HG03521 (cell line): ENCODE data around the gene TOP3A.

Experiments used
- ATAC-seq: cut with Tn5 transposase; IDR thresholded peaks from one replicate; pipeline ENCODE4 v1.9.1; 2021; ENCODE audit warnings: mild to moderate bottlenecking, moderate library complexity; ENCODE audit not compliant: unreplicated experiment

The TOP3A gene

GRCh38 chr17:18235743-18236256, 79.0 kb downstream of the TOP3A start:
- no peak for ATAC-seq

GRCh38 chr17:18234853-18235380, 79.9 kb downstream of the TOP3A start:
- ATAC-seq: no peak

DNA sequence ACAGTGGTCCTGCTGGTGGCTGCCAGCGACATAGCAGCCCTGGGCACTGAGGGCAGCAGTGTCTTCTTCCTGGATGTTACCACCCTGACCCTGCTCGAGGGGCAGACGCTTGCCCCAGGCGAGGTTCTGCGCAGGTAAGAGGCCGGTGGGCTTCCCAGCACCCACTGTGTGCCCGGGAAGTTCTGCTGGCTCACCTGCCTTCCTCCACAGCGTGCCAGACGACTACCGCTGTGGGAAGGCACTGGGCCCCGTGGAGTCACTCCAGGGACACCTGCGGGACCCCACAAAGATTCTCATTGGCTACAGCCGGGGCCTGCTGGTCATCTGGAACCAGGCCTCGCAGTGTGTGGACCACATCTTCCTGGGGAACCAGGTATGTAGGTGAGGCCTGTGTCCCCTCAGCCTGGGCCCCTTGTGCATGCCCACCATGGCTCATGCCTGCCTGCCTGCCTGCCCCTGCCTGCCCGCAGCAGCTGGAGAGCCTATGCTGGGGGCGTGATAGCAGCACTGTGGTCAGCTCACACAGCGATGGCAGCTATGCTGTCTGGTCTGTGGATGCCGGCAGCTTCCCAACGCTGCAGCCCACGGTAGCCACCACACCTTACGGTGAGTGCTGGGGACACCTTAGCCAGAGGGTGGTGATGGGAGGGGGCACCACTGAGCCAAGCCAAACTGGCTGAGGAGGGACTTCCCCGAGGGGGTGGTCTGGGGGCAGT, 80.8 kb downstream of the TOP3A start:
- ATAC-seq: no peak

DNA sequence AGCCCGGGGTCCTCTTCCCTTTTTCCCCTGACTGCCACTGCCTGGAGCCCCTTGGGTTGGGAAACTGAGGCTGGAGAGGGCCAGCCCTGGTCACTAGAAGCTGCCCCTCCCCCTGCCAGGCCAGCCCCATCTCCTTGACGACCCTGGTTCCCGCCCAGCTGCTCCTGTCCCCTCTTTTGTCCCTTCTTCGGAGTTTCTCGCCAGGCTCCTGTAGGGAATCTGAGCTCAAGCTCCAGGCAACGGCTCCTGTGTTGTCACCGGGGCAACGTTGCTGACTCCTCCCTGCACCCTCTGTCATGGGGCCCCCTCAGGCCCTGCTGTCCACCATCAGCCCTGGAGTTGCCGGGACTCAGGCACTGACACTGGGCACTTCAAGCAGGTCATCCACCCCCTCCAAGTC, 83.6 kb downstream of the TOP3A start:
- no peak for ATAC-seq

DNA sequence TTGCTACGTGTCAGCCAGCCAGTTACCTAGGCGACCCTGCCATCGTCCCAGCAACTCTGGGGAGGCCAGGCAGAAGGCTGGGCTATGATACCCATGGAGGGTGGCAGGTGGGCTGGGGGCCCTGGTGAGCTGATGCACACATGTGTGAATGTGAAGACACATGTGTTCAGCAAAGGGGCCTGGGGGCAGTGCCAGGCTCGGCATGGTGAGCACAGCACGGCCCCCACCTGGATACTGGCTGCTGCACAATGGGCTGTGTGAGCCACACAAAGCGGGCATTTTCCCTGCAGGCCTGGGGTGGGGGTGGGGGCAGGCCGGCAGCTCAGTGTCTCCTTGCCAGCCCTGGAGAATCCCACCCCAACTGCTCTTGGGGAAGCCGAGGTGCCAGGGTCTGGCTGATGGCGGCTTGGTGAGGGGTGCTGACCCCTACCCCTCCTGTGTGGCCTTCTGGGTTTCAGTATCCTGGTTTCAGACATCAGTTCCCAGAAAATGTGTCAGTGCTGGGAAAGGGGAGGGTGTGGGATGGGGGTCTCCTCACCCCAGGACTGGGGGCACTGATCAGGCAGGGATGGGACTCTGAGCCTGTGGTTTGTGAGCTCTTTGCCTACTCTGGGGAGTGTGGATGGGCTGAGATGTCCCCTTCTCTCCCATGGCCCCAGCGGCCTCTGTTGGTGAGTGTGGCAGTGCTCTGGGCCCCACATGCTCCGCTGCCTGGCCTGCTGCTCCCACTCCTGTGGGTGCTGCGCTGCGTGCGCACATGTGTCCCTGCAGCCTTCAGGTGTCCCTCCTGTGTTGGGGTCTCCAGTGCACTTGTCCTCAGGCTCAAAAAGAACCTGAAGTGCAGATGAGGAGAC, 84.3 kb downstream of the TOP3A start:
- no peak for ATAC-seq

- no peak for ATAC-seq
These were observed 85.0 kb downstream of the TOP3A start for GRCh38 chr17:18229771-18230170.

- no peak for ATAC-seq
These were observed 85.5 kb downstream of the TOP3A start for GRCh38 chr17:18229254-18229653.

DNA sequence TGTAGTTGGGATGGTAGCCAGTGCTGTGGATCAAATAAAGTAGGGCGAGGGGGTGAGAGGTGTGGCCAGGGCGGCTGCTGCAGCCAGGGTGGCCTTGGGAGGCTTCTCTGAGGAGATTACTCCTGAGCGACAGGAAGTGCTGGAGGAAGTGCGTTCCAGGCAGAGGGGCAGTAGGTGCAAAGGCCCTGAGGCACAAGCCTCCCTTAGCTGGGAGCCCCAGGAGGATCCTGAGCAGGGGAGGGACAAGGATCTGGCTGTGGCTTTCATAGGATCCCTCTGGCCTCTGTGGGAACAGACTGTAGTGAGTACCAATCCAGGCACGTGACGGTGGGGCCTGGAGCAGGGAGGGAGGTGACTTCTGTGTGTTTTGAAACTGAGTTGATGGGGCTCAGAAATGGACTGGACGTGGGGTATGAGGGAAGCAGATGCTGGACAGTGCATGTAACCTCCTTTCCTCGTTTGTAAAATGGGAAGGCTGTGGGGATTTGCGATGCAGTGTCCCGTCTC, 86.6 kb downstream of the TOP3A start:
- no peak for ATAC-seq

DNA sequence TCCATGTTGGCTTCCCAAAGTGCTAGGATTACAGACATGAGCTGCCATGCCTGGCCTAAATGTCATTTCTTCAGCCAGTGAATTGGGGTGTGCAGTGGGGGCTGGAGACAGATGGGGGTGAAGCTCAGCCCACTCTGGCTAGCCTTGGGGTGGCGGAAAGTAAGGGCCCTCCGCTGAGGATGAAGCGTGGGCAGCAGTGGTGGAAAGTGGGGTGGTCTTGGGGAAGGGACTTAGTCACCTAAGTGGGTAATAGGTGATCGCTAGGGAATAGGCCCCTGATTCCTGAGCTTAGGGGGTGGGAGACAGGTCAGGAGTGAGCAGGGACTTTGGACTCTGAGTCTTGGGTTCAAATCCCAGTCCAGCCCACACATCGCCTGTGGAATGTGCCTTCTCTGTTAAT, 87.2 kb downstream of the TOP3A start:
- ATAC-seq: no peak

GRCh38 chr17:18226284-18226945, 88.4 kb downstream of the TOP3A start:
- ATAC-seq: no peak

DNA sequence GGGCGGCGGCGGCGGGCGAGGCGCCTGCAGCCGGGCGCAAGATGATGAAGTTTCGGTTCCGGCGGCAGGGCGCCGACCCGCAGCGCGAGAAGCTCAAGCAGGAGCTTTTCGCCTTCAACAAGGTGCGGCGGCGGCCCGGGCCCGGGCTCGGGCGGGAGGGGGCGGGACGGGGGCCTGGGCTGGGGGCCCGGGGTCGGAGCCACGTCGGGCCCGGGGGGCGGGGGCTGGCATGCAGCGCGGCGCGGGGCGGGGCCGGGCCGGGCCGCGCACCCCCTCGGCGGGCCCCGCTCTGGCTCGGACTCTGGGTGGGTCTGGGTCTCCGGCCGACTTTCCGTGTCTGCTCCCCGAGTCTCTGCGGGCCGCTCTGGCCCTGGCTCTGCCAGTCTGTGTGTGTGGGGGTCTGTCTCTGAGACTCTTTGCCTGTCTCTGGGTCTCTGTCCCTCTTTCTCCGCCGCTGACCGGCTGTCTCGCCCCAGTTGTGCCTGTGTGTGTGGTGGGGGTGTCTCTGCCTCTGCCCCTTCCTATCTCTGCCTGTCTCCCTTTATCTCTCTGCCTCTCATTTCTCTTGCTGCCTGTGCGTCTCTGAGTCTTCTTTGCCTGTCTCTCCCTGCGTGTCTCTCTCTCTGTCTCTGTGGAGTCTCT, 89.0 kb downstream of the TOP3A start:
- no peak for ATAC-seq

DNA sequence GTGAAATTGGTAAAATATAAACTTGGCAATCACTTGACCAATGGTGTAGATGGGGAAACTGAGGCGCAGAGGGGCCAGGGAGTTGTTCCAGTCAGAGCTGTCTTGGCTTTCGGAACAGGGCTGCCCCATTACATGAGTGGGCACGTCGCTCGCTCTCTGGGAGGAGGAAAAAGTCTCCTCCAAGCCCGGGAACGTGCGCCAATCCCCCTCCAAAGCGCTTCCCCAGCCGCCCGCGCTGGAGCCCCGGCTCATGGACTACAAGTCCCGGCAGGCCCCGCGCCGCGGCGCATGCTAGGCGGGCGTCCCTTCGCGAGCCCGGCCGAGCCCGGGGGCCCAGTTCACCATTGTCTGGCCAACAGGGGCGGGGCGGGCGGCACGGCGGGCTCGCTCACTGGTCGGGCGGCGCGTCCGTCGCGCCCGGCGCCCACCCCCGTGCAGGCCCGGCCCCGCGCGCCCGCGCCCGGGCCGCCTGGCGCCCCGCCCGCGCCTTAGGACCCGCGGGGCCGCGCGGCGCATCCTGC, 89.6 kb downstream of the TOP3A start, which contains the start of gene LLGL1:
LLGL1 (plus strand) TSS at position 515 of the 521 bp plus-strand sequence. CDS start 48 bp downstream, outside the sequence.
- ATAC-seq: peak; percentile 93

DNA sequence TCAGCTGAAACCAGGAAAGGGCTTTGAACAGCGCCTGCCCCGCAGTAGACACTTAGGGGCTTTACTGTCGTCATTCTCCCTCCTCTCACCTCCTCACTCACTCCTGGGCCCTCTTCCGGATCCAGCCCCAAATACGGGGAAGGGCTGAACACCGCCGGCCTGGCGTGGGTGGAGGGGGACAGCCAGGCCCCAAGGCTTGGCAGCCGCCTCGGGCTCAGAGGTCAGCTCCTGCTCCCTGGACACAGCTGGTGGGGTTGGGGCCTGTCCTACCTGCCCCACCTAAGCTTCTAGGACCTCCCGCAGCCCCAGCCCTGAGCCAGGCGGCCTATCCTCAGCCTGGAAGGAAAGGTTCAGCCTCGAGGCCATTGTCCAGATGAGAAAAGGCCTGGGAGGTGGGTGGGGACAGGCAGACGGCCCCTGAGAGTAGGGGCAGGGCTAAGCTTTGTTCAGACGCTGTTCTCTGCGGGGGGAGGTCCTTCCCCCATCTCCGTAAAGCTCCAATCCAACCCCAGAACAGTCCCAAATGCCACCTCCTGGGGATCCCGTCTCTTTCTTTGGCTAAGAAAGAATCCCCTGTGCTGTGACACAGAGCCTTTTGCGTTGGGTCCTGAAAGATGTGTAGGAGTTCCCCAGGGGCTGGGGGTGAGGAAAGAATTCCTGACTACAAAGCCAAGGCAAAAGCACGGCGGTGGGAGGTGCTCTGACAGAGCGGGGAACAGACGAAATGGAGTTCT, 90.2 kb downstream of the TOP3A start:
- no peak for ATAC-seq

DNA sequence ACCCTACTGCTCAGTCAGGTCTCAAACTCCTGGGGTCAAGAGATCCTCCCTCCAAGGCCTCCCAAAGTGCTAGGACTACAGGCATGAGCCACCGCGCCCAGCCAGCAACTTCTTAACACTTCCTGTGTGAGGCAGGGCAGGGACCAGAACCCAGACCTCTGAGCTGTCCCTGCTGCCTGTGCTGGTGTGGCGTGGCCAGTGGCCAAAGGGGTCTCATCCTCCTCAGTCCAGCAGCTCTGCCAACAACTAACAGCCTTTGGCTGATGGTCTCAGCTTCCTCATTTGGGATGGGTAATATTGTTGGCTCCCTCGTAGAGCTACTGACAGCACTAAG, 90.8 kb downstream of the TOP3A start:
- no peak for ATAC-seq
